ENCODE results near the gene MYO7A. TPM values are rescaled to one million over a fixed set of nuclear protein-coding genes. Genes with fewer than 3 reads are reported as not detected.

MYO7A gene
- polyA plus RNA-seq, 1 experiment, result not detected

DNA sequence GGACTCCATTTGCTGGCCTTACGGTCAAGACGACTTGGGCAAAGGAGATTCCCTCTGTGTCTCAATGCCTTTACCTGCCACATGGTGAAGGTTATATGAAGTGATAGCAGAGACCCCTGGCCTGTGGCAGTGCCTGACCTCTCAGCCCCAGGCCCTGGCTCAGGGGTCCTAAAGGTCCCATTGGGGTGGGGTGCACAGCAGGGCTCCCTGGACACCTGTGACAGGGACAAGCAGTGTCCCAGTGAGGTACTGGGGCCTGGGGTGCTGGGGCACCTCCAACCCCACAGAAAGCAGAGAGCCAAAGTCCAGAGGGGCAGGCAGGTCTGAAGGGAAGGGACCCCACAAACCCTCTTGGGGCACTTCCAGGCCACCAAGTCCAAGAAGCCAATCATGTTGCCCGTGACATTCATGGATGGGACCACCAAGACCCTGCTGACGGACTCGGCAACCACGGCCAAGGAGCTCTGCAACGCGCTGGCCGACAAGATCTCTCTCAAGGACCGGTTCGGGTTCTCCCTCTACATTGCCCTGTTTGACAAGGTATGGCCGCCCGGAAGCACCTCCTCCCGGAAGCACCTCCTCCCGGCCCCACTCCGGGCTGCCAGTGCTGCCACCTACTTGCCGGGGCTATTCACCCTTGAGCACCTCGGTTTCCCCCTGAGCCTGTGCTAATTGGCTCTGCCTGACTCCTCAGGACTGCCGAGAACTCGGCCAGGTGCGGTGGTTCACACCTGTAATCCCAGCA, 62.5 kb downstream of the MYO7A start:
- Histone ChIP-seq H3K9me3 (ENCODE audit: control insufficient read depth, insufficient read depth, low read length) (no peaks in the 10 kb centered on the region; the same call in 1 of the 2 replicates), H3K4me3 (ENCODE audit: low read depth, low read length) (no peak overlapping the region), H3K27me3 (ENCODE audit: control insufficient read depth, insufficient read depth, low read length) (peaks cover 4% of the 10 kb centered on the region), H3K27ac (ENCODE audit: low read depth, low read length) (no peak overlapping the region)
- ChIA-PET CTCF (interaction anchor here (1.4 to 5.5 kb wide), 2 partner anchors 63 to 143 kb away, joined by 5 to 62 read pairs; partner anchors contain the start of gene MYO7A), POLR2A (no interaction called here)
- DNase-seq (ENCODE audit: low read depth, low spot score), result no peak
- TF ChIP-seq, protein P1, sequence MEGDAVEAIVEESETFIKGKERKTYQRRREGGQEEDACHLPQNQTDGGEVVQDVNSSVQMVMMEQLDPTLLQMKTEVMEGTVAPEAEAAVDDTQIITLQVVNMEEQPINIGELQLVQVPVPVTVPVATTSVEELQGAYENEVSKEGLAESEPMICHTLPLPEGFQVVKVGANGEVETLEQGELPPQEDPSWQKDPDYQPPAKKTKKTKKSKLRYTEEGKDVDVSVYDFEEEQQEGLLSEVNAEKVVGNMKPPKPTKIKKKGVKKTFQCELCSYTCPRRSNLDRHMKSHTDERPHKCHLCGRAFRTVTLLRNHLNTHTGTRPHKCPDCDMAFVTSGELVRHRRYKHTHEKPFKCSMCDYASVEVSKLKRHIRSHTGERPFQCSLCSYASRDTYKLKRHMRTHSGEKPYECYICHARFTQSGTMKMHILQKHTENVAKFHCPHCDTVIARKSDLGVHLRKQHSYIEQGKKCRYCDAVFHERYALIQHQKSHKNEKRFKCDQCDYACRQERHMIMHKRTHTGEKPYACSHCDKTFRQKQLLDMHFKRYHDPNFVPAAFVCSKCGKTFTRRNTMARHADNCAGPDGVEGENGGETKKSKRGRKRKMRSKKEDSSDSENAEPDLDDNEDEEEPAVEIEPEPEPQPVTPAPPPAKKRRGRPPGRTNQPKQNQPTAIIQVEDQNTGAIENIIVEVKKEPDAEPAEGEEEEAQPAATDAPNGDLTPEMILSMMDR (IDR thresholded peaks at IDR 0.05; ENCODE audit: low read depth, low read length), result no peak

DNA sequence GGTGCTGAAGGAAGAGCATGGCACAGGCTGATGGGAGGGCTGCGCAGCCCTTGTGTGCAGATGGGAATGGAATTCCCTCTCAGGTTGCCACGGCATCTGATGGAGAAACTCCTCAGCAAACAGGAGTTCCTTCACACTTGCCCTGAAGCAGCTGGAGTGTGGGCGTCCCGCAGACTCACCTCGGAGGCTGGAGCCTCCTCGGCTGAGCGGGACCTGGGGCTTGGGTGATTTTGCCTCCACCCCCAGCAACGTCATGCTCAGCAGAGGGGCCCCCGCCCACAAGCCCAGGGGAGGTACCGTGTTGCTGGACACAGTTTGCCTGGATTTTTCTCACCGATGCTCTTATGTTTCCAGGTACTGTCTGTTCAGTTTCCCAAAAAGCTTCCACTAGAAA, 63.4 kb downstream of the MYO7A start:
- peaks cover 3% of the 10 kb centered on the region for H3K27me3 ChIP-seq (ENCODE audit: control insufficient read depth, insufficient read depth, low read length)
- no peak overlapping the region for H3K27ac ChIP-seq (ENCODE audit: low read depth, low read length)
- DNase-seq (ENCODE audit: low read depth, low spot score), result no peak
- H3K9me3 ChIP-seq (ENCODE audit: control insufficient read depth, insufficient read depth, low read length), result no peaks in the 10 kb centered on the region; the same call in 1 of the 2 replicates
- H3K4me3 ChIP-seq (ENCODE audit: low read depth, low read length), result no peak overlapping the region
- TF ChIP-seq, protein P1 (IDR thresholded peaks at IDR 0.05; ENCODE audit: low read depth, low read length), result no peak
- POLR2A ChIA-PET, result no interaction called here
- CTCF ChIA-PET, result no interaction called here

DNA sequence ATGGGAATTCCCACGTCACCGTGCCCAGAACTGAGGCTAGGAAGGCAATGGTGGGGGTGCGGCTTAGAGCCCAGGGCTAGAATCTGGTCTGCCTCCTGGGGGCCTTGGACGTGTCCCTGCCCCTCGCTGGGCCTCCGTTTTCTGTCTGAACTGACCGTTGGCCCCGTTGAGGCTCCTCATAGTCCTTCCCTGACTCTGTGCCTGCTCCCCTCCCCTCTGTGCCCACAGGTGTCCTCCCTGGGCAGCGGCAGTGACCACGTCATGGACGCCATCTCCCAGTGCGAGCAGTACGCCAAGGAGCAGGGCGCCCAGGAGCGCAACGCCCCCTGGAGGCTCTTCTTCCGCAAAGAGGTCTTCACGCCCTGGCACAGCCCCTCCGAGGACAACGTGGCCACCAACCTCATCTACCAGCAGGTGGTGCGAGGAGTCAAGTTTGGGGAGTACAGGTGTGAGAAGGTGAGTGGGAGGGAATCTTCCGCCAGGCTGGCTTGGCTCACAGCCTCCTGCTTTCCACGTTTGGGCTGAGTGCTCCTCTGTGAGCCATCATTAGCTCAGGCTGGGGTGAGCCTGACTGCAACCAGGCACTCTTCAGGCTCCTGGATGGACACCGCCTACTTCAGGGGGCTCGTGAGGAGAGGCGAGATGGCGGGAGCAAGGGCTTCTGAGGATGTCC, 63.9 kb downstream of the MYO7A start:
- H3K4me3 ChIP-seq (ENCODE audit: low read depth, low read length), result no peak overlapping the region
- POLR2A ChIA-PET, result no interaction called here

DNA sequence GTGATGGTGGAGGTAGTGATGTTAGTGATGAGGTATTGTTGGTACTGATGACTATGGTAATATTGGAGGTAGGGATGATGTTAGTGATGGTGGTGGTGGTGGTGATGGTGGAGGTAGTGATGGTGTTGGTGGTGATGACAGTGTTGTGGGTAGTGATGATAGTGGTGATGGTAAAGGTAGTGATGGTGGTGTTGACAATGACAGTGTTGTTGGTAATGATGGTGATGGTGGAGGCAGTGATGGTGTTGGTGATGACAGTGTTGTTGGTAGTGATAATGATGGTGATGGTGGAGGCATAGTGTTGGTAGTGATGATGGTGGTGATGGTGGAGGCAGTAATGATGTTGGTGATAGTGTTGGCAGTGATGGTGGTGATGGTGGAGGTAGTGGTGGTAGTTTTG, 65.1 kb downstream of the MYO7A start:
- POLR2A ChIA-PET, result no interaction called here
- Histone ChIP-seq H3K9me3 (ENCODE audit: control insufficient read depth, insufficient read depth, low read length) (no peaks in the 10 kb centered on the region; the same call in 1 of the 2 replicates), H3K27ac (ENCODE audit: low read depth, low read length) (no peak overlapping the region), H3K4me3 (ENCODE audit: low read depth, low read length) (no peak overlapping the region), H3K27me3 (ENCODE audit: control insufficient read depth, insufficient read depth, low read length) (peaks cover 3% of the 10 kb centered on the region)
- DNase-seq (ENCODE audit: low read depth, low spot score), result no peak
- CTCF ChIA-PET, result interaction anchor here (1.0 to 5.4 kb wide), 2 partner anchors 347 to 355 kb away, joined by 3 to 93 read pairs; no protein-coding TSS in a partner anchor
- TF ChIP-seq, protein P1 (IDR thresholded peaks at IDR 0.05; ENCODE audit: low read depth, low read length), result no peak

More for the DNA sequence above, 63.9 kb downstream of the MYO7A start:
- TF ChIP-seq, protein P1 (IDR thresholded peaks at IDR 0.05; ENCODE audit: low read depth, low read length), result peak; percentile 50
- DNase-seq (ENCODE audit: low read depth, low spot score), result no peak
- Histone ChIP-seq H3K27ac (ENCODE audit: low read depth, low read length) (no peak overlapping the region), H3K27me3 (ENCODE audit: control insufficient read depth, insufficient read depth, low read length) (peaks cover 3% of the 10 kb centered on the region), H3K9me3 (ENCODE audit: control insufficient read depth, insufficient read depth, low read length) (no peaks in the 10 kb centered on the region; the same call in 1 of the 2 replicates)
- CTCF ChIA-PET, result interaction anchor here (1.0 kb wide), 1 partner anchor 348 kb away, joined by 3 read pairs; no protein-coding TSS in a partner anchor

Data from AG04450 (cell line).